ENCODE results near the gene CERKL. TPM values are rescaled to one million over a fixed set of nuclear protein-coding genes. Genes with fewer than 3 reads are reported as not detected.

The CERKL gene
- total and polyA plus RNA-seq, 2 donors (not counting 1 experiment from before 2014, with no cell fraction given): 0.03 TPM; not detected in 1

GRCh38 chr2:181589779-181590178 lies 67.1 kb downstream of the CERKL start:
- Histone ChIP-seq H3K79me2 (ENCODE audit: control insufficient read depth, insufficient read depth, low read length) (no peaks in the 10 kb centered on the region), H3K9me3 (ENCODE audit: control extremely low read depth in 1 of 3, control insufficient read depth in 2 of 3, insufficient read depth in 1 of 3, low read length in 2 of 3) (no peaks in the 10 kb centered on the region), H3K27me3 (replicated peaks in 1 of 4; ENCODE audit: control extremely low read depth in 1 of 4, control insufficient read depth in 3 of 4, insufficient read depth in 4 of 4, low read length in 3 of 4) (peaks cover 0 to 2% (median 0%) of the 10 kb centered on the region in 4 experiments), H3K4me3 (ENCODE audit: control extremely low read depth in 1 of 5, extremely low read depth in 1 of 5, insufficient read depth in 1 of 5, low read depth in 2 of 5, low read length in 4 of 5) (no peak overlapping the region), H3K4me1 (ENCODE audit: control insufficient read depth in 2 of 2, insufficient read depth in 2 of 2, low read length in 2 of 2) (peaks cover 4 to 8% of the 10 kb centered on the region in 2 donors), H3K4me2 (replicated peaks; ENCODE audit: low read depth, low read length, poor library complexity, severe bottlenecking) (no peak overlapping the region), H3K9ac (ENCODE audit: low read length) (no peak overlapping the region), H3K27ac (ENCODE audit: low read length in 2 of 2) (no peak overlapping the region), H4K20me1 (ENCODE audit: control insufficient read depth, insufficient read depth, low read length, poor library complexity, severe bottlenecking) (no peaks in the 10 kb centered on the region), H2AFZ (ENCODE audit: insufficient read depth, low read depth, low read length, poor library complexity, severe bottlenecking) (no peak overlapping the region), H3K36me3 (replicated peaks in 1 of 2; ENCODE audit: control extremely low read depth in 1 of 2, control insufficient read depth in 1 of 2, extremely low read depth in 1 of 2, insufficient read depth in 2 of 2, low read length in 1 of 2) (no peaks in the 10 kb centered on the region)
- no peaks in the 10 kb centered on the region for H3K9me3 Mint-ChIP-seq (ENCODE audit: insufficient read depth)
- H3K4me1 Mint-ChIP-seq: peaks cover 17% of the 10 kb centered on the region
- TF ChIP-seq CTCF (IDR thresholded peaks at IDR 0.05): no peak
- TF ChIP-seq EZH2 (IDR thresholded peaks at IDR 0.05; ENCODE audit: borderline replicate concordance, insufficient read depth, low read depth, low read length, poor library complexity, severe bottlenecking): no peak
- no peak overlapping the region for H3K27ac Mint-ChIP-seq
- ATAC-seq (ENCODE audit: low read depth): no peak
- H3K4me3 Mint-ChIP-seq: no peak overlapping the region
- H3K27me3 Mint-ChIP-seq: no peaks in the 10 kb centered on the region
- no peak for DNase-seq
- CTCF ChIA-PET: no interaction called here
- WGBS (ENCODE audit: insufficient coverage): no CpG with 5 or more reads among the region's 2 CpGs
- intact Hi-C loops (cut with micrococcal nuclease): no loop called here
- POLR2A ChIA-PET: no interaction called here

GRCh38 chr2:181588546-181588945 lies 68.4 kb downstream of the CERKL start:
- WGBS (ENCODE audit: insufficient coverage): no CpG with 5 or more reads among the region's 3 CpGs
- ChIA-PET POLR2A (no interaction called here), CTCF (no interaction called here)
- Histone ChIP-seq H3K4me2 (replicated peaks; ENCODE audit: low read depth, low read length, poor library complexity, severe bottlenecking) (no peak overlapping the region), H3K79me2 (ENCODE audit: control insufficient read depth, insufficient read depth, low read length) (no peaks in the 10 kb centered on the region), H2AFZ (ENCODE audit: insufficient read depth, low read depth, low read length, poor library complexity, severe bottlenecking) (no peak overlapping the region), H3K9me3 (ENCODE audit: control extremely low read depth in 1 of 3, control insufficient read depth in 2 of 3, insufficient read depth in 1 of 3, low read length in 2 of 3) (no peaks in the 10 kb centered on the region), H3K4me3 (ENCODE audit: control extremely low read depth in 1 of 5, extremely low read depth in 1 of 5, insufficient read depth in 1 of 5, low read depth in 2 of 5, low read length in 4 of 5) (no peak overlapping the region), H3K27me3 (replicated peaks in 1 of 4; ENCODE audit: control extremely low read depth in 1 of 4, control insufficient read depth in 3 of 4, insufficient read depth in 4 of 4, low read length in 3 of 4) (peaks cover 0 to 2% (median 0%) of the 10 kb centered on the region in 4 experiments), H3K9ac (ENCODE audit: low read length) (no peak overlapping the region), H3K36me3 (replicated peaks in 1 of 2; ENCODE audit: control extremely low read depth in 1 of 2, control insufficient read depth in 1 of 2, extremely low read depth in 1 of 2, insufficient read depth in 2 of 2, low read length in 1 of 2) (no peaks in the 10 kb centered on the region), H3K4me1 (ENCODE audit: control insufficient read depth in 2 of 2, insufficient read depth in 2 of 2, low read length in 2 of 2) (peaks cover 4 to 8% of the 10 kb centered on the region in 2 donors), H4K20me1 (ENCODE audit: control insufficient read depth, insufficient read depth, low read length, poor library complexity, severe bottlenecking) (no peaks in the 10 kb centered on the region), H3K27ac (ENCODE audit: low read length in 2 of 2) (no peak overlapping the region)
- intact Hi-C loops (cut with micrococcal nuclease): no loop called here
- peaks cover 17% of the 10 kb centered on the region for H3K4me1 Mint-ChIP-seq
- no peaks in the 10 kb centered on the region for H3K9me3 Mint-ChIP-seq (ENCODE audit: insufficient read depth)
- no peak overlapping the region for H3K4me3 Mint-ChIP-seq
- DNase-seq (no peak), ATAC-seq (ENCODE audit: low read depth) (no peak)
- H3K27me3 Mint-ChIP-seq: no peaks in the 10 kb centered on the region
- H3K27ac Mint-ChIP-seq: no peak overlapping the region
- TF ChIP-seq EZH2 (IDR thresholded peaks at IDR 0.05; ENCODE audit: borderline replicate concordance, insufficient read depth, low read depth, low read length, poor library complexity, severe bottlenecking) (no peak), CTCF (IDR thresholded peaks at IDR 0.05) (no peak)

Data from B cell (primary cell).